IMR-90 (cell line): Measurements from ENCODE around the gene DDX50. TPM values are rescaled to one million over a fixed set of nuclear protein-coding genes. Genes with fewer than 3 reads are reported as not detected.
A peak's percentile ranks its signal among the peaks of the same experiment; 100 is the strongest.

Experiments
- ATAC-seq: fragments of 200-7000 bp; cut with Tn5 transposase; 2 replicates; pipeline ENCODE4 v1.9.1; 2020; ENCODE audit warnings: low read depth, mild to moderate bottlenecking, moderate library complexity
- BruUV-seq: library from RNA; stranded (reverse); fragments of 400-500 nt; replicated peaks from 2 replicates; lab custom pipeline; 2021; lab: Mats Ljungman, UMichigan
- CTCF ChIA-PET: fragments of 300-600 bp; formaldehyde crosslinking; extraction: SDS; loops from one replicate; lab custom pipeline; 2021; ENCODE audit warnings: antibody characterized with exemption; lab: Yijun Ruan, JAX
- POLR2A ChIA-PET: fragments of 300-600 bp; sonication (Branson Sonifier 250); formaldehyde crosslinking; loops from one replicate; lab custom pipeline; 2022; ENCODE audit warnings: antibody characterized with exemption; ENCODE audit not compliant: unreplicated experiment; lab: Charles Lee
- DNase-seq: peaks from one replicate; pipeline ENCODE4 v3.0.0; 2013
- H2AFZ ChIP-seq: replicated peaks from 2 replicates; pipeline ENCODE3; 2013; ENCODE audit warnings: low read length, mild to moderate bottlenecking; ENCODE audit not compliant: poor library complexity
- H2AK5ac ChIP-seq: 2 replicates; pipeline ENCODE4 v1.6.1; 2013; ENCODE audit warnings: low read depth, low read length, inconsistent platforms
- H2AK9ac ChIP-seq: replicated peaks from 2 replicates; pipeline ENCODE3; 2013; ENCODE audit warnings: mild to moderate bottlenecking, low read depth, low read length, moderate library complexity; ENCODE audit not compliant: poor library complexity
- H2BK120ac ChIP-seq: 2 replicates; pipeline ENCODE4 v1.6.1; 2013; ENCODE audit warnings: low read depth, low read length, inconsistent platforms
- H2BK15ac ChIP-seq: 3 replicates; pipeline ENCODE4 v1.6.1; 2013; ENCODE audit warnings: low read depth, low read length, inconsistent platforms
- H2BK20ac ChIP-seq: 2 replicates; pipeline ENCODE4 v1.6.1; 2013; ENCODE audit warnings: low read depth, mild to moderate bottlenecking, inconsistent platforms, low read length, moderate library complexity
- H2BK5ac ChIP-seq: 2 replicates; pipeline ENCODE4 v1.6.1; 2013; ENCODE audit warnings: mild to moderate bottlenecking, low read depth, low read length, inconsistent platforms; ENCODE audit not compliant: poor library complexity, severe bottlenecking
- H3K14ac ChIP-seq: replicated peaks from 2 replicates; pipeline ENCODE4 v1.6.1; 2013; ENCODE audit warnings: low read depth, low read length, inconsistent platforms
- H3K18ac ChIP-seq: 2 replicates; pipeline ENCODE4 v1.6.1; 2013; ENCODE audit warnings: low read depth, low read length, control low read depth
- H3K23ac ChIP-seq: 2 replicates; pipeline ENCODE4 v1.6.1; 2013; ENCODE audit warnings: low read depth, low read length, inconsistent platforms
- H3K27ac ChIP-seq: 2 replicates; pipeline ENCODE4 v1.5.1; 2013; ENCODE audit warnings: mild to moderate bottlenecking, control low read depth, low read length; ENCODE audit not compliant: insufficient read depth
- H3K27me3 ChIP-seq: 2 replicates; pipeline ENCODE4 v1.6.1; 2013; ENCODE audit warnings: low read length; ENCODE audit not compliant: control insufficient read depth, insufficient read depth
- H3K36me3 ChIP-seq: 2 replicates; pipeline ENCODE4 v1.6.1; 2013; ENCODE audit warnings: low read length, mixed read lengths; ENCODE audit not compliant: control insufficient read depth, insufficient read depth
- H3K4ac ChIP-seq: 2 replicates; pipeline ENCODE4 v1.6.1; 2013; ENCODE audit warnings: low read depth, low read length, inconsistent platforms
- H3K4me1 ChIP-seq: 2 replicates; pipeline ENCODE4 v1.6.1; 2013; ENCODE audit warnings: low read length, mixed read lengths; ENCODE audit not compliant: control insufficient read depth, insufficient read depth
- H3K4me2 ChIP-seq: 2 replicates; pipeline ENCODE4 v1.6.1; 2013; ENCODE audit warnings: low read depth, mild to moderate bottlenecking, control low read depth, low read length, moderate library complexity
- H3K4me3 ChIP-seq: 2 replicates; pipeline ENCODE4 v1.5.1; 2013; ENCODE audit warnings: low read depth, mild to moderate bottlenecking, control low read depth, low read length, moderate library complexity; ENCODE audit not compliant: insufficient read depth
- H3K56ac ChIP-seq: 2 replicates; pipeline ENCODE4 v1.6.1; 2013; ENCODE audit warnings: low read length, inconsistent platforms; ENCODE audit not compliant: insufficient read depth; ENCODE audit errors: extremely low read depth
- H3K79me1 ChIP-seq, 2 experiments: 2 replicates each; pipeline ENCODE4 v1.6.1; 2013; ENCODE audit warnings: low read length in 2 of 2, inconsistent platforms in 1 of 2, low read depth in 1 of 2
- H3K9ac ChIP-seq: 2 replicates; pipeline ENCODE4 v1.6.1; 2013; ENCODE audit warnings: low read depth, low read length, control low read depth
- H3K9me1 ChIP-seq: 2 replicates; pipeline ENCODE4 v1.6.1; 2013; ENCODE audit warnings: low read length, inconsistent platforms; ENCODE audit not compliant: insufficient read depth
- H3K9me3 ChIP-seq: 2 replicates; pipeline ENCODE4 v1.6.1; 2013; ENCODE audit warnings: low read length; ENCODE audit not compliant: control insufficient read depth, insufficient read depth
- H4K20me1 ChIP-seq: 2 replicates; pipeline ENCODE4 v1.6.1; 2013; ENCODE audit warnings: low read length, inconsistent platforms; ENCODE audit not compliant: insufficient read depth
- H4K5ac ChIP-seq: 2 replicates; pipeline ENCODE4 v1.6.1; 2013; ENCODE audit warnings: mild to moderate bottlenecking, low read depth, low read length, control low read depth
- H4K8ac ChIP-seq, 2 experiments: 2 replicates each; pipeline ENCODE4 v1.6.1; 2013; ENCODE audit warnings: low read depth in 2 of 2, low read length in 2 of 2, control low read depth in 1 of 2, inconsistent platforms in 1 of 2
- H4K91ac ChIP-seq: 2 replicates; pipeline ENCODE4 v1.6.1; 2013; ENCODE audit warnings: low read depth, low read length, inconsistent platforms; ENCODE audit not compliant: insufficient read depth
- CHD1 ChIP-seq: IDR thresholded peaks from 2 replicates; pipeline ENCODE4 v1.6.1; 2012; ENCODE audit warnings: low read depth, low read length, improper control_type of control experiment
- CTCF ChIP-seq: conservative IDR thresholded peaks from 2 replicates; pipeline ENCODE4 v1.5.1; 2012; ENCODE audit warnings: mild to moderate bottlenecking, low read depth, low read length, improper control_type of control experiment
- ELK1 ChIP-seq: fragments of 150-350 bp; IDR thresholded peaks from 2 replicates; pipeline ENCODE4 v1.6.1; 2016; ENCODE audit warnings: low read depth, mild to moderate bottlenecking, low read length, moderate library complexity, borderline replicate concordance
- FOS ChIP-seq: fragments of 150-350 bp; IDR thresholded peaks from 2 replicates; pipeline ENCODE4 v1.6.1; 2016; ENCODE audit warnings: low read depth, low read length
- MAFK ChIP-seq: IDR thresholded peaks from 2 replicates; pipeline ENCODE4 v1.6.1; 2012; ENCODE audit warnings: low read depth, low read length, improper control_type of control experiment
- MAZ ChIP-seq: IDR thresholded peaks from 2 replicates; pipeline ENCODE4 v1.6.1; 2012; ENCODE audit warnings: low read depth, mild to moderate bottlenecking, low read length, improper control_type of control experiment, moderate library complexity, borderline replicate concordance
- MXI1 ChIP-seq: IDR thresholded peaks from 2 replicates; pipeline ENCODE4 v1.6.1; 2012; ENCODE audit warnings: low read depth, mild to moderate bottlenecking, low read length, moderate library complexity, borderline replicate concordance
- NFE2L2 ChIP-seq: fragments of 150-350 bp; IDR thresholded peaks from 2 replicates; pipeline ENCODE4 v1.6.1; 2016; ENCODE audit warnings: low read depth, mild to moderate bottlenecking, low read length
- POLR2A ChIP-seq: IDR thresholded peaks from 2 replicates; pipeline ENCODE4 v1.6.1; 2012; ENCODE audit warnings: mild to moderate bottlenecking, low read depth, low read length
- RAD21 ChIP-seq: IDR thresholded peaks from 2 replicates; pipeline ENCODE4 v1.6.1; 2012; ENCODE audit warnings: low read length, improper control_type of control experiment
- WGBS, 2 experiments: methylation state at CpG; one replicate each; pipeline versions ENCODE4 v1.1.5 to v1.1.7; 2013; ENCODE audit warnings: missing lambda C conversion rate in 2 of 2; ENCODE audit not compliant: insufficient read length in 1 of 2; ENCODE audit errors: extremely low coverage in 2 of 2; 5-methylcytosine and 5-hydroxymethylcytosine counted together
- dilution Hi-C: fragments of 300-500 bp; cut with HindIII; formaldehyde crosslinking; loops from one replicate; pipeline ENCODE4 v1.14.3; 2018; ENCODE audit warnings: low sequenced_read_pairs; ENCODE audit not compliant: unreplicated experiment
- in situ Hi-C: fragments of 300-500 bp; cut with MboI; formaldehyde crosslinking; loops from 3 replicates; pipeline ENCODE4 v1.14.3; 2019; ENCODE audit warnings: low sequenced_read_pairs, inconsistent platforms, mixed read lengths
- intact Hi-C: fragments of 100-400 bp; cut with micrococcal nuclease; formaldehyde crosslinking; loops from 2 replicates; pipeline ENCODE4 v1.10.0; 2022
- polyA plus RNA-seq, 3 experiments: library from polyadenylated mRNA; depleted of rRNA; stranded (reverse); fragments of >200 nt; gene quantifications; 2 replicates each; pipeline ENCODE4 v1.2.3, GENCODE V29; 2012; ENCODE audit warnings: low replicate concordance in 1 of 3
- total RNA-seq: library from RNA; depleted of rRNA; stranded (reverse); fragments of >200 nt; gene quantifications from 2 replicates; pipeline ENCODE4 v1.2.3, GENCODE V29; 2012

DDX50 gene
- total and polyA plus RNA-seq, 2 of the 4 experiments (the other 2 are of a cell fraction), result 31.1 to 55.7 TPM

- TF ChIP-seq ELK1, result no peak
Measured at GRCh38 chr10:68955832-68956532, 54.9 kb downstream of the DDX50 start, which contains the start of gene DDX21 (continued).

- DNase-seq (no peak), ATAC-seq (no peak)
- H2BK5ac ChIP-seq, result peak overlapping the region; percentile 58
- no peak overlapping the region for H3K56ac ChIP-seq
- peak overlapping the region; percentile 1; the same call in 1 of the 2 replicates for H3K9ac ChIP-seq
- H4K5ac ChIP-seq, result no peak overlapping the region
- peak overlapping the region; percentile 13; the same call in 1 of the 2 replicates for H3K4ac ChIP-seq
- peak overlapping the region; percentile 66 for H2AK9ac ChIP-seq
- H3K23ac ChIP-seq, result peak overlapping the region; percentile 13
- H2BK15ac ChIP-seq, result no peak overlapping the region
- peak overlapping the region; percentile 83 for H3K4me2 ChIP-seq
- TF ChIP-seq MAZ (no peak), CTCF (no peak), MAFK (no peak), POLR2A (no peak), NFE2L2 (no peak), FOS (no peak), CHD1 (no peak), ELK1 (no peak), MXI1 (no peak), RAD21 (no peak)
- H2AK5ac ChIP-seq, result no peak overlapping the region
- peak overlapping the region; percentile 34; the same call in 1 of the 2 replicates for H2BK20ac ChIP-seq
- H3K36me3 ChIP-seq, result peaks cover 4% of the 10 kb centered on the region
- peak overlapping the region; percentile 62; the same call in 1 of the 2 replicates for H3K14ac ChIP-seq
- peaks cover 2 to 31% of the 10 kb centered on the region in 2 experiments for H3K79me1 ChIP-seq
- no peak overlapping the region for H2AFZ ChIP-seq
- H3K27me3 ChIP-seq, result no peaks in the 10 kb centered on the region
- H4K8ac ChIP-seq, result peak overlapping the region; percentile 2 to 52; a peak in 3 of 4 replicates
- CTCF ChIA-PET, result no interaction called here
- POLR2A ChIA-PET, result no interaction called here
- H3K18ac ChIP-seq, result no peak overlapping the region
- no peaks in the 10 kb centered on the region for H3K9me1 ChIP-seq
- no CpG with 5 or more reads among the region's 7 CpGs for WGBS, 2 experiments
- TSS peak; percentile 42 for BruUV-seq
- dilution Hi-C loops, result no loop called here
- peaks cover 40% of the 10 kb centered on the region for H4K20me1 ChIP-seq
- H3K4me3 ChIP-seq, result peak overlapping the region; percentile 68
- in situ Hi-C loops, result no loop called here
- no peak overlapping the region for H3K27ac ChIP-seq
- H2BK120ac ChIP-seq, result no peak overlapping the region
- no peak overlapping the region for H4K91ac ChIP-seq
- H3K9me3 ChIP-seq, result no peaks in the 10 kb centered on the region
- intact Hi-C loops, result no loop called here
- peaks cover 3% of the 10 kb centered on the region for H3K4me1 ChIP-seq
Measured at GRCh38 chr10:68957284-68957615, 56.1 kb downstream of the DDX50 start.
